ENCODE data around the gene LGR6. TPM values are rescaled to one million over a fixed set of nuclear protein-coding genes. Genes with fewer than 3 reads are reported as not detected.

The LGR6 gene
- total RNA-seq, 1 experiment from 2014 or later = 0.15 TPM

DNA sequence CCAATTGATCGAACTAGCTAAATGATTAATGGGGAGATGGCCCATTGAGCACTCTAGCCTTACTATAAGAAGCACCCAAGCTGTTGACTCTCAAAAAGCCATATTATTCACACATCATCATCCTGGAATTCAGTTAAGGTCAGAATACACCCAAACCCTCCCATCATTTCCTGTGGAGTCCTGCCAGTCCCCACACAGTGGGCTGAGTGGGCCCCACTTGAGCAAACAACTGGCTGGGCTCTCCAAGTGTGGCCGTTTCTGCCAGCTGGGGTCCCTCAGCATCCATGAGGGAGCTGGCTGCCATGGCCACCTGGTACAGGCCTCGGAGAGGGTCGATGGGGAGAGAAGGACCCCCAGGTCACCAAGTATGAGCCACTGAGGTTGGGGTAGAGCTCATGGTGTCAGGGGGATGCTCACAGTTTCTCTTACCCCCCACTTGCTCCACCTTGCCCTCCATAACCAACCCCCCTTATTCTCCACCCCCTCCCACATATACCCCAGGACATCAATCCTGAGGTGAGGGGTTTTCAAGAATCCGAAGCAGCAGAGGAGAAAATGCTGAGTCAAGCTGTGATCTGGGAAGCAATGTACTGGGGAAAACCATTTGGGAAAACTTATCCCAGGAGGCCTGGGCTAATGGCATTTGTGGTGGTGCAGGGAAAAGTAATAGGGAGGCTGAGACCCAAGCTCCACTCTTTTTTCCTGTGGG, 87.9 kb downstream of the LGR6 start:
- DNase-seq (ENCODE audit: extremely low read depth, low read depth) = no peak

GRCh38 chr1:202282025-202282371, 88.4 kb downstream of the LGR6 start:
- no peak for DNase-seq (ENCODE audit: extremely low read depth, low read depth)

- no peak for DNase-seq (ENCODE audit: extremely low read depth, low read depth)
Measured at GRCh38 chr1:202282596-202283283, 89.1 kb downstream of the LGR6 start.

GRCh38 chr1:202283379-202283844, 89.8 kb downstream of the LGR6 start:
- no peak for DNase-seq (ENCODE audit: extremely low read depth, low read depth)

DNA sequence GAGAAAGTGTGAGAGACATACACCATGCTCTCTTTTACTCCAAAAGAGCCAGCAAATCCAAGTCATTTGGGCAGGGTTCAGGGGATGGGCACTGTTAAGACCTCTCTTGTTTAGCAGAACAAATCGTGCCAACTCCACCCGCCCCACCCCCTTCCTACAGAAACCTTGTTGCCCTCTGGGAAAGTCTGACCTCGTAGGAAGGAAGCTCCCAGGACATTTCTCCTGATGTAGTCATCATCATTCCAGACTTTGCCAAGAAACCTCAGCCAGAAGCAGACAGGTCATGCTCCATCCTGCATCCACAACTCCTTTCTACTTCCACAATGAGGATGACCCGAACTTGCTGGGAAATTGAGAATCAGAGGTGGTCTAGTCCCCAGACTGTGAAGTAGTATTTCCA, 90.4 kb downstream of the LGR6 start:
- no peak for DNase-seq (ENCODE audit: extremely low read depth, low read depth)

DNA sequence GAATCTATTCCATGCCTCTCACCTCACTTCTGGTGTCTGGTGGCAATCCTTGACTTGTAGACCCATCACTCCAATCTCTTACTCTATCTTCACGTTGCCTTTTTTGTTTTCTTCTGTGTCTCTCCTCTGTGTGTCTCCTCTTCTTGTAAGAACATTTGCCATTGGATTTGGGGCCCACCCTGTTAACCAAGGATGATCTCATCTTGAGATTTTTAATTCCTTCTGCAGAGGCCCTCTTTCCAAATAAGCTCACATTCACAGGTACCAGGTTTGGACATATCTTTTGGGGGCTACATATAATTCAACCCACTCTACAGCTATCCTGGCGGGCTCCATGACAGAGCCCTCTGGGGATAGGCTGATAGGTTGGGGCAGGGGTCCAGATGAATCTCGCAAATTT, 92.3 kb downstream of the LGR6 start:
- no peak for DNase-seq (ENCODE audit: extremely low read depth, low read depth)

DNA sequence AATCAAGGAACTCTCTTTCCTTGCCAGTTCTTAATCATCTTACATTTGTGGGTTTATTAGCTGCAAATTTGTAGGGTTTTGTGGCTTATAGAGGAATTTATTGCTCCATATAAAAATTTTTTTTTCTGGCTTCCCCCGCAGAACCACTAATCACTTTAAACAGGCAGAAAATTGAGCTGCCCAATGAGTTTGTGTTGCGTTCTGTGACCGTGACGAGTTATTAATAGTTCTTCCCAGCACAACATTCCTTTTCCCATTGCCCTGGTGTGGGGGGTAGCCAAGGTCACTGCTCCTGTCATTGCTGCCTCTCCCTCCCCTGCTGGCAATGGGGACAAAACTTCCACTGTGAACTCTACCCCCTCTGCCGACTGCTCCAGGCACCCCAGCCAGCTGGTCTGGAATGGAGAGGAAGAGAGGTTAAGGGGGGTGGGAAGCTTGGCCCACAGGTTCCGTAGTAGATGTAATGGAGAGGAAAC, 93.1 kb downstream of the LGR6 start:
- no peak for DNase-seq (ENCODE audit: extremely low read depth, low read depth)

- DNase-seq (ENCODE audit: extremely low read depth, low read depth) = no peak
Measured at GRCh38 chr1:202287196-202287595, 93.6 kb downstream of the LGR6 start.

DNA sequence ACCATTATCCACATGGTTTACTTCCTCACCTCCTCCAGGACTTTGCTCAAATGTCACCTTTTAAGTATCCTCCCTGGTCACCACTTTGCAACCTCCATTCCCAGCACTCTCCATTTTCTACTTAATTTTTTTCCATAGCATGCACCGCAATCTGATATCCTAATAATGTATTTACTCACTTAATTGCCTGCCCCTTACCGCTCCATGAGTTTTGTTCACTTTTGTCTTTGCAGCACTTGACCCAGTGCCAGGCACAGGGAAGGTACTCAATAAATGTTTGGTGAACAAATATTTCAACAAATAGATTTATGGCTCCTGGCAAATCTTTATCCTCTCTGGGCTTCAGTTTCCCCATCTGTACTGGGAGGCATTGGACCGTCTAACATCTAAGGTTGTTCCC, 94.6 kb downstream of the LGR6 start:
- DNase-seq (ENCODE audit: extremely low read depth, low read depth) = no peak

GRCh38 chr1:202289009-202289408, 95.4 kb downstream of the LGR6 start:
- no peak for DNase-seq (ENCODE audit: extremely low read depth, low read depth)

DNA sequence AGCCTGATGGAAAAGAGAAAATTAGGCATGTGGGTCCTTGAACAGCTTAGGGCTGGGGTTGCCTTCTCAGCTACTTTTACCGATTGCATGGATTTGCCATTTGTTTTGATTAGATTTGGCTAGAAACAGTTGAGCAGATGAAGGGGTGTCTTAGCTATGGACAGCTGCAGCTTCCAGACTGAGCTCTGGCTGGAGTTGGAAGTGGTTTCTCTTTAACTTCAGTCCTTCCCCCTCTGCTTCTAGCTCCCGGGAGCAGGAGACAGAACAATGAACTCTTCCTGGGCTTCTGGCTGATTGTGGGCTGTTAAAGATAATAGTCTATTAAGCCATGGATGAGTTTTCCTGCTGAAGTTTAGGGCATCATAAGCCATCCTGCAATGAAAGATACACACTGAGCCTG, 97.4 kb downstream of the LGR6 start:
- no peak for DNase-seq (ENCODE audit: extremely low read depth, low read depth)

DNA sequence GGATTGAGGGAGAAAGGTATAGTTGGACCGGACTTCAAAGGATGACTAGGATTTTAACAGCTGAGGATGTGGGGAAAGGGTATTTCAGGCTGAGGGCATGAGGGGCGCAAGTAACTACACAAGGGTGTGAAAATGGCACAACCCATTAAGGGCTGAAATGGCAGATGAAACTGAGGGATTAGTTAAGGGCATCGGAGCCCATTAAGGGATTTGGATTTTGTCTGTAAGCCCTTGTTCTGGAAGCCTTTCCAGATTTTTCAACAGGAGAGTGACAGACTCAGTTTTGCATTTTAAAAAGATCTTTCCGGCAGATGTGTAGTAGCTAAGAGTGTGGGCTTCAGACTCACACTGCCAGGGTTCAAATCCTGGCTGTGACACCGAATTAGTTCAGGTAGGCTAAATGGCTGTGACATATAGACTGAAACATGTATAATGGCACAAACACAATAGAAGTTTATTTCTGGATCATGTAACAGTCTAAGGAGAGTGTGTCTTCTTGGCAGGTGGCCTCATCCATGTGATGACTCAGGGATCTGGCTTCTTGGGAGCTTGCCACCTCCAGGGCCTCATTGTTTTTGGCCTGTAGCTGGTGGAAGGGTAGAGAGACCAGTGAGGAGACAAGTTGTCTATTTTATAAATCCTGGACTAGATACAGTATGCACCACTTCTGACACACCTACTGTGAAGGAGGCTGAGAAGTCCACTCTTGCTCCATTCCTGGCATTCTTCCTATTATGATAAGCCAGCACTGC, 98.5 kb downstream of the LGR6 start:
- DNase-seq (ENCODE audit: extremely low read depth, low read depth) = no peak

- DNase-seq (ENCODE audit: extremely low read depth, low read depth) = no peak
Measured at GRCh38 chr1:202292773-202293172, 99.2 kb downstream of the LGR6 start.

DNA sequence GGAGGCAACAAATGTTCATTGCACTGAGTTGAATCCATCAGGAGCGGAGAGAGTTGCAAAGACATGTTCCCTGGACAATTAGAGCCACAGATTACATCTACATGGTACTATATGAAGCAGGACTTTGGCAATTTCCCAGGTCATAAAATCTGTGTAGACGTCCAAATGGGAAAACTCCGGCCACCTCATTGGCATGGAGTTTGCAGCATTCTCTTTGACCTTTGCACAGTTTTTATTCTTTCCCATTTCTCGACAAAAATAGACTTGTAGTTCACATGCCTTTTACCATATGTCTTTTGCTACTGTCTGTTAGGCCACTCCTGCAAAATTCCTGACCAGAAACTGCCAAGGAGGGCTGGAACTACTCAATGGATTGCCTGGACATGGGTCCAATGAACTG, 100.0 kb downstream of the LGR6 start:
- no peak for DNase-seq (ENCODE audit: extremely low read depth, low read depth)

DNA sequence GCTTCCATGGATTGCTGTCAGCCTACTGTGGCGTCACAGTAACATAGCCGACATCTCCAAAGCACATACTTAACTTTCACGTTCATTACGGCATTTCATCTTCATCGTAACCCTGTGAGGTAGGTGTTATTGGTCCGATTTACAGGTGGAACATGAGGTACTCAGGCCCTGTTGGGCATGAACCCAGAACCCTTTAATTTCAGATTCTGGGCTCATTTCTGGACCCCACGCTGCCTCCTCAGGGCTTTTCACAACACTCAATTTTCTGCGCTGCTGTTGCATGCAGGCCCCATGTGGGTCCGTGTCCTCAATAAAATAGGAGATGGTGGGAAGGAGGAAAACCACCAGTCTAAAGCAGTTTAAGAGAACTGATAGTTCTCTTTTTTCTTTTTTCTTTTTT, 108.6 kb downstream of the LGR6 start:
- no peak for DNase-seq (ENCODE audit: extremely low read depth, low read depth)

- no peak for DNase-seq (ENCODE audit: extremely low read depth, low read depth)
Measured at GRCh38 chr1:202304375-202304774, 110.8 kb downstream of the LGR6 start.

DNA sequence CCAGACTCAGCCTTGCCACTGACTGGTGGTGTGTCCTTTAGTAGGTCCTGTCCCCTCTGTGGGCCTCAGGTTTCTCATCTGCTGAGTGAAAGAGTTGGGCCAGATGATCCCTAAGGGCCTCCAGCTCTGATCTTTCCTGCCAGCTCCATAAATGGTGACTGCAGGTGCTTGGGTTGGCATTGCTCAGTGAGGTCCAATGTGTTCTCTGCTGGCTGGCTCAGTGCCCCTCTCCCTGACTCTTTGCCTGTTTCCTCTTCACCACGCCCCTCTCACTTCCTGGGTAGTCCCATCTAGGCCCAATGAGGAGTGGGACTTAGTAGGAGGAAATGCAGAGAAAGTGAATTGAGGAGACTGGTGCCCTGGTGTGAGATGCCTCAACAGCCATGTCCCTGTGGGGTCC, 111.6 kb downstream of the LGR6 start:
- no peak for DNase-seq (ENCODE audit: extremely low read depth, low read depth)

- no peak for DNase-seq (ENCODE audit: extremely low read depth, low read depth)
Measured at GRCh38 chr1:202306535-202307345, 113.1 kb downstream of the LGR6 start.

GRCh38 chr1:202310071-202310725, 116.6 kb downstream of the LGR6 start:
- no peak for DNase-seq (ENCODE audit: extremely low read depth, low read depth)

DNA sequence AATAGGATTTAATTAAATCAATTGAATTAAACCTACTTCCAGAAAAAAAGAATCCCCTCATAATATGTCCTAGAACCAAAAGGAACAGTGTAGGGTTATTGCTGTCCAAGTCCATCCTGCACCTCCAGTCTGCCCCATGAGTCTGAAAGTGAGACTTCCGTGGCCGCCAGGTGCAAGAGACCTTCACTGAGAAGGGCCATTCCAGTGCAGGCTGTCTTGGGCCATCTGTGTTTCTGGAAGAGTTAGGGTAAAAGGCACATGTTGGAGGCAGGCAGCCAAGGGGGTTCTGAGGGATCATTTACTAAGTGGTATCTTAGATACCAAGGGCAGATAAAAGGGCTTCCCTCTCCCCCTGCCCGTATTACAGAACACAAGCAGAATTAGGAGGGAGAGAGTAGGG, 117.1 kb downstream of the LGR6 start:
- no peak for DNase-seq (ENCODE audit: extremely low read depth, low read depth)

All from NCI-H460 (cell line).